ENCODE measurements around the gene SF3A1. TPM values are rescaled to one million over a fixed set of nuclear protein-coding genes. Genes with fewer than 3 reads are reported as not detected.

Gene SF3A1
- total RNA-seq, 2 experiments from 2014 or later = 247 to 279 TPM

DNA sequence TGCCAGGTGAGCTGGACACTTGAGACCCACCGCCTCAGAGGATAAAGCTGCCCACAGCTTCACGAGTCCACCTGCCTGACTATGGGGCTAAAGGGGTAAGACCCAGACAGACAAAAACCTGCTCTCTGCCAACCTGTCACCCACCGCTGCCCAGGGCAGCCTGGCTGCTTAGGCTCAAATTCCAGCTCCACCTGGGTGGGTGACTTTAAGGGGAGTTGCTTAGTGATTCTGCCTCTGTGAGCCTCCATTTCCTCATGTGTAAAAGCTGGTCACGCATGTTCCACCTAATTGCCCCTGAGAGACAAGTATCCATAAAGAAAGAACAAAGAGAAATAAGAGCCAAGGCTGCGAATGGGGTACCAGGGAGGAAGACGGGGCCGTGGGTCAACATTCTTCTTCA is 63.7 kb downstream of the SF3A1 start:
- Mint-ChIP-seq H3K36me3 (ENCODE audit: low read depth) (peaks cover 42% of the 10 kb centered on the region), H3K4me1 (peaks cover 57% of the 10 kb centered on the region), H3K27ac (no peak overlapping the region), H3K9me3 (no peaks in the 10 kb centered on the region), H3K4me3 (no peak overlapping the region), H3K27me3 (no peaks in the 10 kb centered on the region)
- POLR2A ChIA-PET = no interaction called here
- no peak for DNase-seq
- CTCF ChIA-PET = interaction anchor here (1.5 to 10.5 kb wide), 3 partner anchors 10 to 188 kb away, joined by 3 to 138 read pairs (median 9); no protein-coding TSS in a partner anchor

DNA sequence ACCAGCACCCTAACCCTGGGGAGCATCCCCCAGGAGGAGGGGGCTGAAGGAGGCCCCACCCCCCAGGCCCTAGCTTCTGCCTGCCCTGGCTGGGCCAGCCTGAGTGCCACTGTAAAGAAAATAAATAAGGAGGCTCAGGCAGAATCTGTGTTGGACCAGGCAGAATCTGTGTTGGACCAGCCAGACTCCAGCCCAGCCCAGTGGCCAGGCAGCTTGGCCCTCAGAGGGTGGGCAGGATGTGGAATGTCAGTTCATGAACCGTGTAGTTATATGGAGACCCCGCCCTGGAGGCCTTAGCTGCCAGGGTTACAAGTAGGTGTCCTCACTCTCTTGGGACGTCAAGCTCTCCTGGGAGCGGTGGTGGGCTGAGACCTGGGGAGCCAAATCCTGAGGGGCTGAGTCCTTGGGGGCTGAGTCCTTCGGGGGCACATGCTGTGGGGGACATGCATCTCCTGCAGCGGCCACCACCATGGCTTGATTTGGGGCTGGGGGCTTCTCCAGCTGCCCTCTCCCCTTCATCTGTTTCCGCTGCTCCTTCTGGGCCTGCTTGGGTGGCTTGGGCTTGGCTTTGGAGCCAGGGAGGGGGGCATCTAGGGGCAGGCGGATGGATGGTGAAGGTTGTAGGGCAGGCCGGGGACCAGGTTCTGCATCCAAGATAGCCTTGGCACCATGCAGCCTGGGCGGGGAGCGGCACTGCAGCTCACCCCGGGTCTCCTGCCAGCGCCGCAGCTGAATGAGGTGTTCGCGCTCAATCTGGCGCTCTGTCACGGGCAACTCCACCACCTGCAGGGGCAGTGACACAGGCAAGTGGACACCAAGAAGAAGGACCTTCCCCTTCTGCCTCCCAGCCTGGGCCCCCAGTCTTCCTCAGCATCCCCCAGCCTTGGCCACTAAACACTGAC is 64.4 kb downstream of the SF3A1 start:
- ChIA-PET POLR2A (interaction anchor here (0.6 kb wide), 1 partner anchor 107 kb away, joined by 6 read pairs; no protein-coding TSS in a partner anchor), CTCF (interaction anchor here (1.5 to 10.5 kb wide), 5 partner anchors 11 to 187 kb away, joined by 3 to 138 read pairs (median 6); no protein-coding TSS in a partner anchor)
- Mint-ChIP-seq H3K27me3 (no peaks in the 10 kb centered on the region), H3K9me3 (no peaks in the 10 kb centered on the region), H3K4me1 (peaks cover 57% of the 10 kb centered on the region), H3K4me3 (no peak overlapping the region), H3K36me3 (ENCODE audit: low read depth) (peaks cover 35% of the 10 kb centered on the region), H3K27ac (no peak overlapping the region)
- DNase-seq = no peak

DNA sequence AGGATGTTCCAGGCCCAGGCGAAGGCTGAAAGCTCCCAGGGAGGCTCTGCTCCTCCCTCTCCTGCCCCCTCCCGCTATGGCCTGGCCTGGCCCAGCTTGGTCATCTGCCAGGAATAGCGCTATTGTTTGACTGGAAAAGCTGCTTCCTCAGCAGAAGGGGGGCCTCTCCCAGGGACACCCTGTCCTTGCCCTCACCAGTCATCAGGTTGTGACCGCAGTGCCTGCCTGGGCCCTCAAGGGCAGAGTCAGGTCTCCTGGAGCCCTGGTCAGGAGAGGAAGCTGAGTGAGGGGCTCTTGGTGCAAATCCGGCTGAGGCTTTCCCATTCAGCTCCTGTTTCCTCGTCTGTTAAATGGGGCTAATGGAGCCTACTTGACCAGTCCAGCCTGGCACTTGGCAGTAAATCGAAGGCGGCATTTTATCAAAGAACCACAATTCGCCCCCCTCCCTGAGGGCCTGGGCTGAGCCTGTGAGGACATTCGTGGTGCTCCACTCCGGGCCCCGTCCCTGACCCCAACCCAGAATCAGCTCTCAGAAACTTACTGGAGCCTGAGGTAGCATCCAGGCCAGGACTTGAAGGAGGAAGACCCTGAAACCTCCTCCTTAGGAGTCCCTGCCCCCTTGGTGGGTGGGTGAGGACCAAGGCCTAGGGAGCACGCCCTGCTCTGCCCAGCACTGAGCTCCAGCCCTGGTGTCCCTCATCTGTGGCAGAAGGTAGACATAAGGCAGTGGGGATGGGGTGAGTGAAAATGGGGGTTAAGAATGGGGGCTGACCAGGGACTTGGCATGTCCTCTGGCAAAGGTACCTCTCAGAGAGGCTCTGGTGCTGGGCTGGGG is 65.4 kb downstream of the SF3A1 start:
- ChIA-PET CTCF (interaction anchor here (0.5 to 10.5 kb wide), 14 partner anchors 12 to 497 kb away, joined by 3 to 138 read pairs (median 6); partner anchors contain the start of gene RNF215), POLR2A (no interaction called here)
- peaks cover 55% of the 10 kb centered on the region for H3K4me1 Mint-ChIP-seq
- peaks cover 29% of the 10 kb centered on the region for H3K36me3 Mint-ChIP-seq (ENCODE audit: low read depth)
- H3K9me3 Mint-ChIP-seq = no peaks in the 10 kb centered on the region
- H3K27me3 Mint-ChIP-seq = no peaks in the 10 kb centered on the region
- no peak for DNase-seq
- H3K4me3 Mint-ChIP-seq = no peak overlapping the region
- peak overlapping the region; percentile 86 for H3K27ac Mint-ChIP-seq

DNA sequence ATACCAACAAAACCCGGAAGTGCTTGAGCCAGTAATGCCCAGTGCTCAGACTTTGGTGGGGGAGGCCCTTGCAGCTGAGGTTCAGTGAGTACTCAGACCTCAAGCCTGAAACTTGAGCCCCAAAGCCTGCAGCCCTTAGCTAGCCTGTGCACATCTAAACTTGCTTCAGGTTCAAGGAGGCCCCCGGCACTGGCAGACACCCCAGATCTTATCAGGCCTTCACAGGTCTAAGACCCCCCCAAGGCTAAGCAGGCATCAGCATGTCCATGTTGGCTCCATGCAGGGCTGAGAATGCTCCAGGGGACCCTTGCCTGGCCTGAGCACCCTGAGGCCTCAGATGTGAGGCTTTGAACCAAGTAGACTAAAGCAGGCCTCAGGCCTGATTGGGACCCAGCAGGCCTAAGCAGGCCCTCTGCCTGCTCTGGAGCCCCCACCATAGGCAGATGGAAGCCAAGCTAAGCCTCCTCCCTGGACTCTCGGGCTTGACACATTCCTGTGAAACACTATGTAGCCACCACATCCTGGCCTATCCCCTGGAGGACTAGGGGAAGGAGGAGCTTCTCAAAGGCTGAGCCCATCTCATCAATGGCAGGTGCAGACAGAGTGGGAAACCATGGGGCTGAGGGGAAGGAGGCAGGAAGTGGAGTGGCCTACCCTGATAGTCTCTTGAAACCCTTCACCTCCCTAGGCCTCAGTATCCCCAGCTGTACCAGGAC is 66.2 kb downstream of the SF3A1 start:
- peak overlapping the region; percentile 80 for H3K4me3 Mint-ChIP-seq
- H3K27ac Mint-ChIP-seq = peak overlapping the region; percentile 86
- no peak for DNase-seq
- no peaks in the 10 kb centered on the region for H3K9me3 Mint-ChIP-seq
- H3K4me1 Mint-ChIP-seq = peaks cover 52% of the 10 kb centered on the region
- H3K27me3 Mint-ChIP-seq = no peaks in the 10 kb centered on the region
- ChIA-PET CTCF (interaction anchor here (0.5 to 10.5 kb wide), 18 partner anchors 12 to 186 kb away, joined by 3 to 138 read pairs (median 4); partner anchors contain the start of gene RNF215), POLR2A (interaction anchor here (1.0 to 1.1 kb wide), 2 partner anchors 12 to 57 kb away, joined by 4 read pairs; no protein-coding TSS in a partner anchor)
- H3K36me3 Mint-ChIP-seq (ENCODE audit: low read depth) = peaks cover 26% of the 10 kb centered on the region

DNA sequence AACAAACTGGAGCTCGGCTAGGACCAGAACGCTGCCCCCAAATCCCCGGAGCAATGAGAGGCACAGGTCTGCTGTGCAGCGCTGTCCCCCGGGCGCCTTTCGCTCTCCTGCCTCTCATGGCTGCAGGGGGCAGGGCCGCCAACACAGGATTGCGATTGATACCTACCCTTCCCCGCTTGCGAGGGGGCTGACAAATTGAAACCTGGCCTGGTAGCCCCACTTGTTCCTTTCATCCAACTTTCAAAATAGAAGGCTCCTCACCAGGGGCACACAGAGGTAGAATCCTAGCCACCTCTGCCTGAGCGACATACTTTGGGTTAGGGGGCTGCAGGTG is 66.7 kb downstream of the SF3A1 start:
- Mint-ChIP-seq H3K4me1 (peaks cover 57% of the 10 kb centered on the region), H3K27me3 (no peaks in the 10 kb centered on the region), H3K36me3 (ENCODE audit: low read depth) (peaks cover 26% of the 10 kb centered on the region), H3K4me3 (peak overlapping the region; percentile 80), H3K27ac (peak overlapping the region; percentile 86), H3K9me3 (no peaks in the 10 kb centered on the region)
- POLR2A ChIA-PET = interaction anchor here (1.0 to 1.1 kb wide), 2 partner anchors 12 to 58 kb away, joined by 4 read pairs; no protein-coding TSS in a partner anchor
- CTCF ChIA-PET = interaction anchor here (1.0 to 10.5 kb wide), 10 partner anchors 12 to 186 kb away, joined by 3 to 138 read pairs (median 36); partner anchors contain the start of gene RNF215
- no peak for DNase-seq

DNA sequence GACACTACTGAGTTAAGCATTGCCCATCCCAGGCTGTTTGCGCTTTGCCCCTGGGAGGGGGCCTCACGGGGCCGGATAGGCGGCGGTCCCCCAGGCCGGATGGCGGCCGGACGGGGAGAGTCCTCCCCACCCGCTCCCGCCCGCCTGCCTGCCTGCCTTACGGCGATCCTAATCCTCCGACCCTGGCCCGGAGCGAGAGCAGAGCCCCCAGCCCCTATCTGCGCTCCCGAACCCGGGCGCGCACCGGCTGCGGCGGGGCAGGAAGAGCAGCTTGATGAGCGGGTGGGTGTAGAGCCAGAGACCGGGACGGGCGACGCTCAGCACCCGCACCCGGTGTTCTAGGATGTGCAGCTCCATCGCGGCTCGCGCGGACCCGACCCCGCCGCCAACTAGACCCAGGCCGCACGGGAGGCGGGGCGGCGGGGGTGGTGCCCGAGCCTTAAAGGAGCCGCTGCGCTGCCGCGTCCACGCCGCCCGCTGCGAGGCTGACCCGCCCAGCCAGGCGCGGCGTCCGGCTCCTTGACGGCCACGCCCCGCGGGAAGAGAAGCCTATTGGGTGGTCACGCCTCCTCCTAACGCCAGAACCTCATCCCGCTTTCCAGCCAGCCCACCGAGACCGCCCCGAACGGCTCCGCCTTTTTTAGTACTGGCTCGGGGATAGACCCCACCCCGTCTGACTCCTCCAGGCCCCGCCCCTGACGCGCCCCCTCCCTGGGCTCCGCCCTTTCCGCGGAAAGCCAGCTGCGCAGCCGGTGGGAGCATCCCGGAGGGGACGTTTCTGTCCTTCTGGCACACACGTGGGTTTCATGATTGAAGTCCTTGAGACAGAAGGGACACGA is 67.3 kb downstream of the SF3A1 start, which contains the start of gene CASTOR1:
CASTOR1 (minus strand) TSS at position 365 of the 839 bp plus-strand sequence; CDS start at position 357, 8 bp downstream.
- Mint-ChIP-seq H3K4me3 (peak within 1 kb of the TSS; percentile 80), H3K4me1 (peaks cover 63% of the 10 kb centered on the region), H3K36me3 (ENCODE audit: low read depth) (peaks cover 25% of the 10 kb centered on the region), H3K9me3 (no peaks in the 10 kb centered on the region), H3K27me3 (no peaks in the 10 kb centered on the region), H3K27ac (peak within 1 kb of the TSS; percentile 86)
- peak; percentile 94 for DNase-seq
- ChIA-PET POLR2A (interaction anchor here (1.0 to 1.1 kb wide), 3 partner anchors 13 to 59 kb away, joined by 4 to 6 read pairs (median 4); no protein-coding TSS in a partner anchor), CTCF (interaction anchor here (0.6 to 10.5 kb wide), 25 partner anchors 11 to 185 kb away, joined by 3 to 138 read pairs (median 9); partner anchors contain the start of genes CCDC157, RNF215, SEC14L2 and SF3A1)

DNA sequence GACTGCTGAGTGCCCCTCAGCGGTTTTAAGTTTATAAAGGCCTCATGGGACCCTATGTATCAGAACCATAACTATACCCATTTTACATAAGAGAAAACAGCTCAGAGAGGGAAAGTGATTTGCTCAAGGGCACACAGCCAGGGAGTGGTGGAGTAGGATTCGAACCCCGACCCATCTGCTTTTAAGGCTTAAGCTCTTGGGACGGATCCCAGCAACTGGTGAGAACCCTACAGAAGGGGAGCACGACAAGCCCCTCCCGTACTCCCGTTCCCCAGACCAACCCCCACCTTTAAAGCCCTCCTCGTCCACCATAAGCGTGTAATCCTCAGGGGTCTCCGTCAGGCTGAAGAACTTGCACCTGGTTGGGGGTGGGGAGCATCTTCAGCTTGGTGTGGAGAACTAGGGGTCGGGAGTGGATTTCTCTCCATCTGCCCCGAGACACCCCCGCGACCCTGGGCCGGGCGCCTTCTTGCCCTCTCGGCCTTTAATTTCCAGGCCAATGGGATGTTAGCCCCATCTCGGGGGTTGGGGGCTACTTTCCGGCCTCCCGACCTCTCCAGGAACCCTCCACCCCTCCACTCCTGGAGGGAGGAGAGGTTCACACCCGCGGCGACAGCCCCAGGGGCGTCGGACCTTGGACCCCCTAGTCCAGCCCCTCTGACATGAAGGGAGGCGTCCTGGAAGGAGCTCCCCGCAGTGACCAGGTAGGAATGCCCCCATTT is 68.1 kb downstream of the SF3A1 start:
- ChIA-PET POLR2A (interaction anchor here (1.0 to 1.1 kb wide), 2 partner anchors 16 to 38 kb away, joined by 3 to 6 read pairs; partner anchors contain the start of gene TBC1D10A), CTCF (interaction anchor here (0.6 to 10.5 kb wide), 48 partner anchors 10 to 212 kb away, joined by 3 to 138 read pairs (median 7); partner anchors contain the start of genes CCDC157, RNF215, SEC14L2 and SF3A1)
- H3K4me3 Mint-ChIP-seq = peak overlapping the region; percentile 80
- H3K9me3 Mint-ChIP-seq = no peaks in the 10 kb centered on the region
- no peaks in the 10 kb centered on the region for H3K27me3 Mint-ChIP-seq
- DNase-seq = no peak
- peaks cover 69% of the 10 kb centered on the region for H3K4me1 Mint-ChIP-seq
- peak overlapping the region; percentile 78 for H3K27ac Mint-ChIP-seq
- H3K36me3 Mint-ChIP-seq (ENCODE audit: low read depth) = peaks cover 18% of the 10 kb centered on the region

DNA sequence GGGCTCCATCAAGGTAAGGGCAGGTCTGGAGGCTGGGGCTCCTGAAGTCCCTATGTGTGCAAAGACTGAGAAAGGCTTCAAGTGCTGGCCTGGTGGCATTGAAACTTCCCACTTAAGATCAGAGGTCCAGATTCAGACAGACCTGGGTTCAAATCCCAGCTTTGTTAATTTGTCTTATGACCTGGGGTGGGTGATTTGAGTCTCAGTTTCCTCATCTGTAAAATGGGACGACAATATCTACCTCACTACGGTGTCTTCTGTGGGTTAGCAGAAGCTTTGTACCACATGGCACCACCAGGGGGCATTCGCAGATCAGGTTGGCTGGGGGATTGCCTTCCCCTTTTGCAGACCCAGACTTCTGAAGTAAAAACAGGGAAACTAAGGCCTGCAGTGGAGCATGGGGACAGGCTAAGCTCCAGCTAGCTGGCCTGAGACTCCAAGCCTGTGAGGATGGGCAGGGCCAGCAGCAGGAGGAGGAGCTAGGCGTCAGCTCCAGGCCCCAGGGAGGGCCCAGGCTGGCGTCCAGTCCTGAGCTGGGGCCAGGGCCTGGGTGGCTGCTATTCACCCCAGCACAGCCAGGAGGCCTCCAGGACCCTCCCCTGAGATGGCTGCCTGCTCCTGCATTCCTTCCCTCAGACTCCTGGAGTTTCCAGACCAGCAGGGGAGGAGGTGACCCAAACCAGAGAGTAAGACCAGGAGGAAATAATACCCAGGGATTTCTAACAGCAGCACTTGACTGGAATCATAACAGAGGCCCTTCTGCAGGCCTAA is 68.9 kb downstream of the SF3A1 start:
- POLR2A ChIA-PET = interaction anchor here (1.0 kb wide), 1 partner anchor 39 kb away, joined by 3 read pairs; the partner anchor contains the start of gene TBC1D10A
- Mint-ChIP-seq H3K36me3 (ENCODE audit: low read depth) (peaks cover 12% of the 10 kb centered on the region), H3K4me1 (peaks cover 76% of the 10 kb centered on the region), H3K27me3 (no peaks in the 10 kb centered on the region), H3K27ac (peak overlapping the region; percentile 78), H3K4me3 (peak overlapping the region; percentile 80), H3K9me3 (no peaks in the 10 kb centered on the region)
- CTCF ChIA-PET = interaction anchor here (0.6 to 10.5 kb wide), 51 partner anchors 10 to 253 kb away, joined by 3 to 138 read pairs (median 7); partner anchors contain the start of genes CCDC157, RNF215, SEC14L2 and SF3A1
- peak; percentile 92 for DNase-seq

DNA sequence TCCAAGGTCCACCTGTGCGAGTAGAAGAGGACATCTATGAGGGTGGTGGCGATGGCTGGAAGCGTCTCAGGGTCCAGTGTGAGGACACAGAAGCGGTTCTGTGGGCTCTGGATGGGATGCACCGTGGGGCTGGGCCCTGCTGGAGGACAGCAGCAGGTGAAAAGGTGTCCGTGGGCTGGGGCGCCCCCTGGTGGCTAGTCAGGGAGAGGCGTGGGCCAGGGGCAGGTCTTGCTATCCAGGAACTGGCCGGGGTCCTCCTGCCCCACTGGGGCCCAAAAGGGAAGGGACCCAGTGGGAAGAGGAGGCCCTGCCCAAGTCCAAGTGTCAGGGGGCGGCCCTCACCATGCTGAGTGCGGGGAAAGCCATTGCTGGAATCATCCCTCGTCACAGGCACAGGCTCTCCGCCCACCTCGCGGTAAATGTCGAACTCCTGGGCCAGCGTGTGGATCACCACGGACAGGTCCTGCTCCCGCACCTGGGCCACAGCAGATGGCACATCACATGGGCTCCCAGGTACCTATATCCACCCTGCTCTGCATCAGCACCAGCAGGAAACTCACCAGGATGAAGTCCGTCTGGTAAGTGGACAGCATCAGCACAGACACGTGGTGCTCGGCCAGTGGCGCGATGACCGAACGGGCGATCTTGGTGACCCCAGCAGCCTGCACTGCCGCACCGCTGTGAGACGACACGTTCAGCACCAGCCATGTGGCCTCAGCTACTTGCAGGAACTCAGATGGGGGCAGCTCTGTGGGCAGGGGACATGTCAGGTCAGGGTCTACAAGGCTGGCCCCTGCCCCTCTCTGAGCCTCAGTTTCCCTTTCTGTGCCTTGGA is 69.7 kb downstream of the SF3A1 start:
- Mint-ChIP-seq H3K27me3 (no peaks in the 10 kb centered on the region), H3K4me3 (no peak overlapping the region), H3K4me1 (peaks cover 83% of the 10 kb centered on the region), H3K9me3 (no peaks in the 10 kb centered on the region), H3K27ac (peak overlapping the region; percentile 48), H3K36me3 (ENCODE audit: low read depth) (peaks cover 12% of the 10 kb centered on the region)
- DNase-seq = peak; percentile 91
- ChIA-PET CTCF (interaction anchor here (0.5 to 10.5 kb wide), 54 partner anchors 9 to 253 kb away, joined by 3 to 138 read pairs (median 6); partner anchors contain the start of genes CCDC157, RNF215, SEC14L2 and SF3A1), POLR2A (no interaction called here)
